GM13976 (cell line): ENCODE data around the gene ATP8A1.

Experiments
- DNase-seq: peaks from one replicate; pipeline ENCODE4 v3.0.0; 2012; ENCODE audit warnings: low spot score
- in situ Hi-C: fragments of 300-500 bp; cut with MboI; formaldehyde crosslinking; loops from one replicate; pipeline ENCODE4 v1.12.0; 2022; ENCODE audit warnings: low sequenced_read_pairs, mixed read lengths, inconsistent platforms; ENCODE audit not compliant: unreplicated experiment
- TF ChIP-seq, protein P1 (sequence below): IDR thresholded peaks from 2 replicates; pipeline ENCODE4 v1.5.1; 2012; ENCODE audit warnings: borderline replicate concordance, mild to moderate bottlenecking; ENCODE audit not compliant: insufficient read depth; ENCODE audit errors: extremely low read depth, missing control alignments, control extremely low read depth

Gene ATP8A1

DNA sequence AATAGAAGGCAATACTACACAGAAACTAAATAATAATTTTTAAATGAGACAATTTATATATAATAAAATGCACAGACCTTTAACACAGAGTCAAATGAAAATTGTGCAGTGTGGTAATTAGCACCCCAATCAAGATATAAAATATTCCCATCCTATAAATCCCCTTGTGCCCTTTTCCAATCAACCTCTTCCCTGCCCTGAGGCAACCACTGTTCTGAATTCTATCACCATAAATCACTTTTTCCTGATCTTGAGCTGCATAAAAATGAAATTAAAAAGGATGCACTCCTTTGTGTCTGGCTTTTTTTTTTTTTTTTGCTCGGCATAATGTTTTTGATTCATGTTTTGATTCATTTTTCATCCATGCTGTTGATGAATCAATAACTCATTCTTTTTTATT, 107.0 kb downstream of the ATP8A1 start:
- in situ Hi-C loops = loop anchor here (25.0 kb wide), 1 partner anchor 187 kb away; no protein-coding TSS in a partner anchor
- TF ChIP-seq, protein P1, sequence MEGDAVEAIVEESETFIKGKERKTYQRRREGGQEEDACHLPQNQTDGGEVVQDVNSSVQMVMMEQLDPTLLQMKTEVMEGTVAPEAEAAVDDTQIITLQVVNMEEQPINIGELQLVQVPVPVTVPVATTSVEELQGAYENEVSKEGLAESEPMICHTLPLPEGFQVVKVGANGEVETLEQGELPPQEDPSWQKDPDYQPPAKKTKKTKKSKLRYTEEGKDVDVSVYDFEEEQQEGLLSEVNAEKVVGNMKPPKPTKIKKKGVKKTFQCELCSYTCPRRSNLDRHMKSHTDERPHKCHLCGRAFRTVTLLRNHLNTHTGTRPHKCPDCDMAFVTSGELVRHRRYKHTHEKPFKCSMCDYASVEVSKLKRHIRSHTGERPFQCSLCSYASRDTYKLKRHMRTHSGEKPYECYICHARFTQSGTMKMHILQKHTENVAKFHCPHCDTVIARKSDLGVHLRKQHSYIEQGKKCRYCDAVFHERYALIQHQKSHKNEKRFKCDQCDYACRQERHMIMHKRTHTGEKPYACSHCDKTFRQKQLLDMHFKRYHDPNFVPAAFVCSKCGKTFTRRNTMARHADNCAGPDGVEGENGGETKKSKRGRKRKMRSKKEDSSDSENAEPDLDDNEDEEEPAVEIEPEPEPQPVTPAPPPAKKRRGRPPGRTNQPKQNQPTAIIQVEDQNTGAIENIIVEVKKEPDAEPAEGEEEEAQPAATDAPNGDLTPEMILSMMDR = no peak
- no peak for DNase-seq

GRCh38 chr4:42547805-42548204, 109.1 kb downstream of the ATP8A1 start:
- no peak for DNase-seq
- in situ Hi-C loops = no loop called here
- TF ChIP-seq, protein P1 = no peak

DNA sequence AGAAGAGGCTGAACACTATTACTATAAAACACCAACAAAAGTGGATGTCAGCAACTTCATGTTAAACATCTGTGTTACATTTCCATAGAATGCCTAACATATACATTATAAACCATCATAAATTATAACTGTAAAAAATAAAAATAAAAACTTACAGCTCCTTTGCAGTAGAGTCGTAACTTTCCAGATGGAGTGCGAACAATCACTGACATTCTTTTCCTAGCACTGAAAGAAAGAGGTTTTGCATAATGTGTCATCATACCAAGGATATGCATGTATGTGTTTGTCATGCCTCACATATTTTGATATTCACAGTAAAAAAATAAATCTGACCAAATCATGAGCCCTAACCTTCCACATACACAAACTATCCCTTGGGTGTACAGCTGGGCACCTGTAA, 113.1 kb downstream of the ATP8A1 start:
- in situ Hi-C loops = no loop called here
- no peak for DNase-seq
- TF ChIP-seq, protein P1 = no peak

DNA sequence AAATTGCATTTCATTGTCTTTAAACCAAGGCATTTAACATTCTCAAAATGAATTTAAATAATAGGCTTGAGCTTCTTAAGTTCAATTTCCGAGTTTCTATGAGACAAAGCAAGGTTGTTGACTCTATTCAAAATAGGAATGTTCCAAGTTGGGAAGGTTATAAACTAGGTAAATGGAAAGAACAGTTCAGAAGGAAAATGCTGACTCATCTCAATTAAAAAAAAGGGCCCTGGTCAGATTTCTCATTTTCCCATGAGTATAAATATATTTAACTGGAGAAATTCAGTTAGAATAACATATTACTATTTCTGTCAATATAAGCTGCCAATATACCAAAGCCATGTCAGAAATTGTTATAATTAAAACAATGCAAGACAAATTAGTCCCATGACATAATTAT, 113.8 kb downstream of the ATP8A1 start:
- TF ChIP-seq, protein P1 = no peak
- in situ Hi-C loops = no loop called here
- no peak for DNase-seq

- in situ Hi-C loops = no loop called here
- TF ChIP-seq, protein P1 = no peak
- no peak for DNase-seq
Measured at GRCh38 chr4:42541647-42542046, 115.3 kb downstream of the ATP8A1 start.

DNA sequence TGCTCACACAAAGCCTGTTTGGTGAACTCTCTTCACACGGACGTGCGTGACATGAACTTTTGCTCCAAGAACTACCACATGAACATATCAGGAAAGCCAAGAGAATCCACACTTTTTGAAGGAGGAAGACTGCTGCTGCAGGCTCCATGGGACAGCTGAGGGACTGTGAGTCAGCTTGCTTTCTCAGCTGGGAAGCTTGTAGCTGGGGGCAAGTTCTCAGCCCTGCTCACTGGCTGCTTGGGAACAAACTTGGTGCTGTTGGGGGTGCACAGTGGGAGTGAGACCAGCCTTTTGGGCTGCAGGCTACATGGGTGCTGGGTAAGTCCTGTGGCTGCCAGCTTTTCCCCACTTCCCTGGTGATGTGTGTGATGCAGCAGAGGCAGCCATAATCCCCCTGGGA, 123.9 kb downstream of the ATP8A1 start:
- in situ Hi-C loops = no loop called here
- no peak for DNase-seq
- TF ChIP-seq, protein P1 = no peak
